HCT116 (cell line): ENCODE measurements around the gene MT2A. TPM values are rescaled to one million over a fixed set of nuclear protein-coding genes. Genes with fewer than 3 reads are reported as not detected.
"Not testable (repeated sequence)": the region's sequence is repeated elsewhere in the genome, so short reads cannot be mapped to it uniquely, and the experiment has no call there.

Source experiments
- ATAC-seq: fragments of 200-7000 bp; cut with Tn5 transposase; 2 replicates; pipeline ENCODE4 v1.9.1; 2020; ENCODE audit warnings: mild to moderate bottlenecking, moderate library complexity
- BruUV-seq: library from RNA; stranded (reverse); fragments of 400-500 nt; replicated peaks from 2 replicates; lab custom pipeline; 2021; lab: Mats Ljungman, UMichigan
- CTCF ChIA-PET: fragments of 300-600 bp; sonication (Branson Sonifier 250); formaldehyde crosslinking; loops from one replicate; lab custom pipeline; 2021; ENCODE audit warnings: antibody characterized with exemption; lab: Charles Lee
- POLR2A ChIA-PET: fragments of 300-600, 350-600 bp; sonication (Branson Sonifier 250); formaldehyde crosslinking; loops from one replicate; lab custom pipeline; 2021; ENCODE audit warnings: antibody characterized with exemption; lab: Charles Lee
- RAD21 ChIA-PET, 2 experiments: fragments of 300-600 bp; sonication (Branson Sonifier 250); formaldehyde crosslinking; loops; one replicate each; lab custom pipeline; 2023; ENCODE audit warnings: low total read pairs in 2 of 2; ENCODE audit not compliant: uncharacterized antibody in 2 of 2, unreplicated experiment in 2 of 2, low non-redundant PET in 1 of 2; lab: Charles Lee
- DNase-seq: peaks from one replicate; pipeline ENCODE4 v3.0.0-alpha.2; 2010; ENCODE audit warnings: low read depth, low spot score
- H2AFZ ChIP-seq: fragments of 200-600 bp; shearing (Covaris generic), sonication (generic); 2 replicates; pipeline ENCODE4 v1.6.1; 2017; ENCODE audit warnings: low read depth, mixed run types, mixed read lengths, antibody characterized with exemption, low read length; ENCODE audit not compliant: poor library complexity, severe bottlenecking
- H3K27ac ChIP-seq: 2 replicates; pipeline ENCODE4 v1.5.1; 2012; ENCODE audit warnings: low read depth, low read length
- H3K27me3 ChIP-seq: fragments of 200-600 bp; sonication (generic); 2 replicates; pipeline ENCODE4 v1.6.1; 2016; ENCODE audit warnings: mixed run types, low read length, mixed read lengths; ENCODE audit not compliant: insufficient read depth
- H3K36me3 ChIP-seq, 2 experiments: fragments of 200-500 bp in 1 of 2; fragments of 200-600 bp in 1 of 2; sonication (Bioruptor generic) in 1 of 2; sonication (generic) in 1 of 2; 2 replicates each; pipeline versions ENCODE4 v1.5.1 to v1.6.1; 2014 to 2016; ENCODE audit warnings: low read length in 2 of 2, inconsistent platforms in 1 of 2, mixed read lengths in 1 of 2, mixed run types in 1 of 2; ENCODE audit not compliant: insufficient read depth in 2 of 2, control insufficient read depth in 1 of 2
- H3K4me1 ChIP-seq, 2 experiments: fragments of 200-600 bp in 1 of 2; sonication (generic) in 1 of 2; 2 replicates each; pipeline versions ENCODE4 v1.5.1 to v1.6.1; 2012 to 2017; ENCODE audit warnings: low read length in 2 of 2, inconsistent platforms in 1 of 2, mild to moderate bottlenecking in 1 of 2, mixed read lengths in 1 of 2, mixed run types in 1 of 2, moderate library complexity in 1 of 2; ENCODE audit not compliant: insufficient read depth in 2 of 2, control insufficient read depth in 1 of 2
- H3K4me2 ChIP-seq: fragments of 200-600 bp; sonication (generic); 2 replicates; pipeline ENCODE4 v1.6.1; 2017; ENCODE audit warnings: mixed run types, low read length, mixed read lengths
- H3K4me3 ChIP-seq, 2 experiments: fragments of 200-600 bp in 1 of 2; sonication (generic) in 1 of 2; replicated peaks in 1 of 2; 2 replicates each; pipeline ENCODE4 v1.5.1; 2011 to 2016; ENCODE audit warnings: low read length in 2 of 2, control low read depth in 1 of 2, low read depth in 1 of 2, mild to moderate bottlenecking in 1 of 2, mixed read lengths in 1 of 2, mixed run types in 1 of 2
- H3K79me2 ChIP-seq: fragments of 200-600 bp; sonication (generic); 2 replicates; pipeline ENCODE4 v1.6.1; 2017; ENCODE audit warnings: mild to moderate bottlenecking, mixed run types, low read length, moderate library complexity, mixed read lengths; ENCODE audit not compliant: insufficient read depth
- H3K9ac ChIP-seq: fragments of 200-600 bp; sonication (generic); 2 replicates; pipeline ENCODE4 v1.6.1; 2016; ENCODE audit warnings: low read length, mixed read lengths
- H3K9me2 ChIP-seq: fragments of 200-600 bp; sonication (generic), shearing (Covaris generic); 2 replicates; pipeline ENCODE4 v1.6.1; 2017; ENCODE audit warnings: mixed run types, mild to moderate bottlenecking, moderate library complexity; ENCODE audit not compliant: insufficient read depth
- H3K9me3 ChIP-seq, 2 experiments: fragments of 200-500 bp in 1 of 2; fragments of 200-600 bp in 1 of 2; sonication (Bioruptor generic) in 1 of 2; sonication (generic) in 1 of 2; 2 replicates each; pipeline ENCODE4 v1.6.1; 2014 to 2017; ENCODE audit warnings: low read length in 2 of 2, mixed read lengths in 2 of 2, inconsistent platforms in 1 of 2, low read depth in 1 of 2, mild to moderate bottlenecking in 1 of 2, mixed run types in 1 of 2, moderate library complexity in 1 of 2; ENCODE audit not compliant: control insufficient read depth in 1 of 2, insufficient read depth in 1 of 2
- H4K20me1 ChIP-seq: fragments of 200-600 bp; sonication (generic), shearing (Covaris generic); 2 replicates; pipeline ENCODE4 v1.6.1; 2017; ENCODE audit warnings: mixed run types, mild to moderate bottlenecking, moderate library complexity; ENCODE audit not compliant: insufficient read depth
- CBX3 ChIP-seq: IDR thresholded peaks from 2 replicates; pipeline ENCODE4 v1.6.1; 2012; ENCODE audit warnings: low read depth
- CEBPB ChIP-seq: IDR thresholded peaks from 2 replicates; pipeline ENCODE4 v1.6.1; 2012; ENCODE audit warnings: low read depth
- ELF1 ChIP-seq: IDR thresholded peaks from 2 replicates; pipeline ENCODE4 v1.6.1; 2012; ENCODE audit warnings: low read depth, borderline replicate concordance
- SP1 ChIP-seq: IDR thresholded peaks from 2 replicates; pipeline ENCODE4 v1.6.1; 2012; ENCODE audit warnings: low read depth
- SRF ChIP-seq: IDR thresholded peaks from 2 replicates; pipeline ENCODE4 v1.6.1; 2012; ENCODE audit warnings: low read depth
- ZFX ChIP-seq: fragments of 450-650 bp; IDR thresholded peaks from 2 replicates; pipeline ENCODE4 v1.6.1; 2017
- intact Hi-C: fragments of 100-400 bp; cut with micrococcal nuclease; formaldehyde crosslinking; loops from 2 replicates; pipeline ENCODE4 v1.10.0; 2022
- total RNA-seq: library from RNA; stranded (reverse); gene quantifications from one replicate; pipeline ENCODE4 v1.2.1, GENCODE V29; 2021; ENCODE audit not compliant: unreplicated experiment
- TF ChIP-seq, protein P1 (sequence below): IDR thresholded peaks from 2 replicates; pipeline ENCODE4 v1.6.1; 2012

Gene MT2A
- total RNA-seq, 1 experiment from 2014 or later: 710 TPM

DNA sequence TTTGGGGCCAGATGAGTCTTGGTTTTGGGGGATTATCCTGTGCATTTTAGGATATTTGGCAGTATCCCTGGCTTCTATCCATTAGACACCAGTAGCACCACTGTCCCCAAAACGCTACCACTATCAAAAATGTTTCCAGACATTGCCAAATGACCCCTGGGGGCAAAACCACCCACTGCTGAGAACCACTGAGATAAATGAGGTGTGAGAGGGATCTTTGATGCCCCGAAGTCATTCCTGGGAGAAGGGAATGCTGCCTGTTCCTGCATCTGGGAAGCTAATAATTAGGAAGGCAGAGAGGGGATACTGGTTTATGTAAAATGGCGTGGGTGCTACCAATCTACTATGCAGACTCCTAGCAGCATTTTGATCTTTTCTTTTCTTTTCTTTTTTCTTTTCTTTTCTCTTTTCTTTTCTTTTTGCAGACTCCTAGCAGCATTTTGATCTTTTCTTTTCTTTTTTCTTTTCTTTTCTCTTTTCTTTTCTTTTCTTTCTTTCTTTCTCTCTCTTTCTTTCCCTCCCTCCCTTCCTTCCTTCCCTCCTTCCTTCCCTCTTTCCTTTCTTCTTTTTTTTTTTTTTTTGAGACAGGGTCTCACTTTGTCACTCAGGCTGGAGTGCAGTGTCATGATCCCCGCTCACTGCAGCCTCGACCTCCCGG, 27.9 kb upstream of the MT2A start:
- H3K4me2 ChIP-seq: no peak overlapping the region
- no peak for ATAC-seq
- H3K9ac ChIP-seq: no peak overlapping the region
- POLR2A ChIA-PET: no interaction called here
- no peak for TF ChIP-seq ELF1
- no peak for TF ChIP-seq SP1
- TF ChIP-seq CEBPB: no peak
- no peak for TF ChIP-seq ZFX
- TF ChIP-seq, protein P1, sequence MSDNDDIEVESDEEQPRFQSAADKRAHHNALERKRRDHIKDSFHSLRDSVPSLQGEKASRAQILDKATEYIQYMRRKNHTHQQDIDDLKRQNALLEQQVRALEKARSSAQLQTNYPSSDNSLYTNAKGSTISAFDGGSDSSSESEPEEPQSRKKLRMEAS: no peak
- TF ChIP-seq SRF: no peak
- no peak for TF ChIP-seq CBX3
- H3K27me3 ChIP-seq: no peaks in the 10 kb centered on the region
- no peaks in the 10 kb centered on the region for H3K79me2 ChIP-seq
- CTCF ChIA-PET: no interaction called here
- H3K4me3 ChIP-seq: no peak overlapping the region
- no peak overlapping the region for H3K27ac ChIP-seq
- no TSS peak for BruUV-seq
- H4K20me1 ChIP-seq: no peaks in the 10 kb centered on the region
- H2AFZ ChIP-seq: no peak overlapping the region
- RAD21 ChIA-PET: no interaction called here
- H3K36me3 ChIP-seq: no peaks in the 10 kb centered on the region
- no peak for DNase-seq
- H3K9me3 ChIP-seq: no peaks in the 10 kb centered on the region
- no peaks in the 10 kb centered on the region for H3K9me2 ChIP-seq
- intact Hi-C loops: no loop called here
- peaks cover 0 to 9% of the 10 kb centered on the region in 2 experiments; a peak in 2 of 4 replicates for H3K4me1 ChIP-seq

DNA sequence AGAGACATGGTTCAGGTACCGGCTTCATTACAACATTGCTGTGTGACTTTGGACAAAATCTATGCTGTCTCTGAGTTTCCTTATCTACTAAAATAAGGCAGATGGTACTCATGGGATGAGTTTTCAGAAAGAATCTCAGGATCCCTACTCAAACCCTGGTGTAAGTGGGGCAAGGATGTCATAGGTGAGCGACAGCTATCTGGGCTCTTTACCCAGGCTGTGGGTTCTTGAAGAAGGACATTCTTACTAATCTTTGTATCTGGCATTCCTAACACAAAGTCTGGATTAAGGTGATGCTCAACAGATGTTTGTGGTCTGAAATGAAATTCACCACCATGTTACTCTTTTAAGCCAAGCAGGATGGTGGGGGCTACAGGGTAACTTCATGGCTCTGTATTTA, 25.5 kb upstream of the MT2A start:
- H2AFZ ChIP-seq, H3K36me3 ChIP-seq, intact Hi-C loops, CTCF ChIA-PET, POLR2A ChIA-PET, RAD21 ChIA-PET, H4K20me1 ChIP-seq, H3K9me3 ChIP-seq, H3K4me3 ChIP-seq, H3K79me2 ChIP-seq, H3K9me2 ChIP-seq, H3K9ac ChIP-seq, H3K27me3 ChIP-seq, BruUV-seq, ATAC-seq, H3K27ac ChIP-seq, H3K4me2 ChIP-seq, DNase-seq, H3K4me1 ChIP-seq: not testable (repeated sequence)
